Measurements from ENCODE around the gene CD53. TPM values are rescaled to one million over a fixed set of nuclear protein-coding genes. Genes with fewer than 3 reads are reported as not detected.

Gene CD53
- total and polyA plus RNA-seq, 9 of the 15 experiments (the other 6 are each of a cell fraction or from before 2014, with no cell fraction given) = 63.5 to 220 (median 131) TPM

DNA sequence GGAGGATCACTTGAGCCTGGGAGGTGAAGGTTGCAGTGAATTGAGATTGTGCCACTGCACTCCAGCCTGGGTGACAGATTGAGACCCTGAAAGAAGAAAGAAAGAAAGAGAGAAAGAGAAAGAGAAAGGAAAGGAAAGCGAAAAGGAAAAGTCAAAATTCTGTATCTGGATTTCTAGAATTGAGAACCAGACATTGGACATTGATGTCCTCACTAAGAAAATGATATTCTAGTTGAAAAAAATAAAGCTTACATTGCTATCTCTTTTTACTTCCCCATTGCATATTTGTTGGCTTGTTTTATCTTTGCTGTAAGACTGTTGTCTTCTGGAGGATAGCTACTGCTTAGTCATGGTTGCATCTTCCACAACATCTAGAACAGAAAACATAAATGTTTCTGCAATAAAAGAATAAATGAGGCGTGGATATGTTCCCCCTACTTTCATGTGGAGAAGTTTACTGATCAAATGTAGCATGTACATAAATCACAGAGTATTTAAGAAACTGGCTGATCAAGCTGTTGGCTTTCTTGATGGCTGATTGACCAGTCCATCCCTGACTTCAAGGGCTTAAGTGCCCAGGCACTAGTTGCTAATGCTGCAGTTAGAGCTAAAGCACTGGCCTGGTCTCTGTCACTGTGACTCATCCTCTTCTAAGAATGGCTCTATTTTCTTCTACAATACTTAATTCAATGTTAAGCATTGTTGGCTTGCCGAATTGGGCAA, 17.7 kb downstream of the CD53 start (continued):
- TF ChIP-seq RBM22 (IDR thresholded peaks at IDR 0.05; ENCODE audit: low read depth, low read length, poor library complexity, severe bottlenecking) (no peak), TRIM28 (IDR thresholded peaks at IDR 0.05) (no peak), CXXC5 (CRISPR knock-in tag; IDR thresholded peaks at IDR 0.05) (no peak), CBX8 (IDR thresholded peaks at IDR 0.05; ENCODE audit: borderline replicate concordance, extremely low read depth, low read depth, low read length, poor library complexity, severe bottlenecking) (no peak), ZEB2 (IDR thresholded peaks at IDR 0.05) (peak; percentile 15; the same call in 1 of the 2 replicates), NELFE (IDR thresholded peaks at IDR 0.05; ENCODE audit: insufficient read depth, insufficient read length) (no peak), RBM15 (IDR thresholded peaks at IDR 0.05; ENCODE audit: insufficient read depth, low read length) (no peak), CBX3 (IDR thresholded peaks at IDR 0.05; ENCODE audit: borderline replicate concordance in 1 of 2, low read length in 2 of 2) (peak in 1 of 2 experiments; percentile 12; a peak in 1 of 3 replicates), PTRF (tag; IDR thresholded peaks at IDR 0.05) (no peak), TAF15 (IDR thresholded peaks at IDR 0.05; ENCODE audit: low read depth, low read length) (no peak), ERF (CRISPR knock-in tag; IDR thresholded peaks at IDR 0.05) (no peak), KDM4B (IDR thresholded peaks at IDR 0.05; ENCODE audit: borderline replicate concordance in 2 of 2, low read depth in 1 of 2) (no peak), RHOXF2B (CRISPR knock-in tag; conservative IDR thresholded peaks at IDR 0.05) (no peak), BCL6 (CRISPR knock-in tag; IDR thresholded peaks at IDR 0.05) (no peak)
- TF ChIP-seq, protein P1, sequence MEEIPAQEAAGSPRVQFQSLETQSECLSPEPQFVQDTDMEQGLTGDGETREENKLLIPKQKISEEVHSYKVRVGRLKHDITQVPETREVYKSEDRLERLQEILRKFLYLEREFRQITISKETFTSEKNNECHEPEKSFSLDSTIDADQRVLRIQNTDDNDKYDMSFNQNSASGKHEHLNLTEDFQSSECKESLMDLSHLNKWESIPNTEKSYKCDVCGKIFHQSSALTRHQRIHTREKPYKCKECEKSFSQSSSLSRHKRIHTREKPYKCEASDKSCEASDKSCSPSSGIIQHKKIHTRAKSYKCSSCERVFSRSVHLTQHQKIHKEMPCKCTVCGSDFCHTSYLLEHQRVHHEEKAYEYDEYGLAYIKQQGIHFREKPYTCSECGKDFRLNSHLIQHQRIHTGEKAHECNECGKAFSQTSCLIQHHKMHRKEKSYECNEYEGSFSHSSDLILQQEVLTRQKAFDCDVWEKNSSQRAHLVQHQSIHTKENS (CRISPR knock-in tag; IDR thresholded peaks at IDR 0.05) = no peak; the same call in 1 of the 2 replicates
- TF ChIP-seq, protein P2, sequence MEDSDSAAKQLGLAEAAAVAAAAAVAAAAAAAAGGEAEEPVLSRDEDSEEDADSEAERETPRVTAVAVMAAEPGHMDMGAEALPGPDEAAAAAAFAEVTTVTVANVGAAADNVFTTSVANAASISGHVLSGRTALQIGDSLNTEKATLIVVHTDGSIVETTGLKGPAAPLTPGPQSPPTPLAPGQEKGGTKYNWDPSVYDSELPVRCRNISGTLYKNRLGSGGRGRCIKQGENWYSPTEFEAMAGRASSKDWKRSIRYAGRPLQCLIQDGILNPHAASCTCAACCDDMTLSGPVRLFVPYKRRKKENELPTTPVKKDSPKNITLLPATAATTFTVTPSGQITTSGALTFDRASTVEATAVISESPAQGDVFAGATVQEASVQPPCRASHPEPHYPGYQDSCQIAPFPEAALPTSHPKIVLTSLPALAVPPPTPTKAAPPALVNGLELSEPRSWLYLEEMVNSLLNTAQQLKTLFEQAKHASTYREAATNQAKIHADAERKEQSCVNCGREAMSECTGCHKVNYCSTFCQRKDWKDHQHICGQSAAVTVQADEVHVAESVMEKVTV (CRISPR knock-in tag; IDR thresholded peaks at IDR 0.05) = no peak
- TF ChIP-seq, protein P3, sequence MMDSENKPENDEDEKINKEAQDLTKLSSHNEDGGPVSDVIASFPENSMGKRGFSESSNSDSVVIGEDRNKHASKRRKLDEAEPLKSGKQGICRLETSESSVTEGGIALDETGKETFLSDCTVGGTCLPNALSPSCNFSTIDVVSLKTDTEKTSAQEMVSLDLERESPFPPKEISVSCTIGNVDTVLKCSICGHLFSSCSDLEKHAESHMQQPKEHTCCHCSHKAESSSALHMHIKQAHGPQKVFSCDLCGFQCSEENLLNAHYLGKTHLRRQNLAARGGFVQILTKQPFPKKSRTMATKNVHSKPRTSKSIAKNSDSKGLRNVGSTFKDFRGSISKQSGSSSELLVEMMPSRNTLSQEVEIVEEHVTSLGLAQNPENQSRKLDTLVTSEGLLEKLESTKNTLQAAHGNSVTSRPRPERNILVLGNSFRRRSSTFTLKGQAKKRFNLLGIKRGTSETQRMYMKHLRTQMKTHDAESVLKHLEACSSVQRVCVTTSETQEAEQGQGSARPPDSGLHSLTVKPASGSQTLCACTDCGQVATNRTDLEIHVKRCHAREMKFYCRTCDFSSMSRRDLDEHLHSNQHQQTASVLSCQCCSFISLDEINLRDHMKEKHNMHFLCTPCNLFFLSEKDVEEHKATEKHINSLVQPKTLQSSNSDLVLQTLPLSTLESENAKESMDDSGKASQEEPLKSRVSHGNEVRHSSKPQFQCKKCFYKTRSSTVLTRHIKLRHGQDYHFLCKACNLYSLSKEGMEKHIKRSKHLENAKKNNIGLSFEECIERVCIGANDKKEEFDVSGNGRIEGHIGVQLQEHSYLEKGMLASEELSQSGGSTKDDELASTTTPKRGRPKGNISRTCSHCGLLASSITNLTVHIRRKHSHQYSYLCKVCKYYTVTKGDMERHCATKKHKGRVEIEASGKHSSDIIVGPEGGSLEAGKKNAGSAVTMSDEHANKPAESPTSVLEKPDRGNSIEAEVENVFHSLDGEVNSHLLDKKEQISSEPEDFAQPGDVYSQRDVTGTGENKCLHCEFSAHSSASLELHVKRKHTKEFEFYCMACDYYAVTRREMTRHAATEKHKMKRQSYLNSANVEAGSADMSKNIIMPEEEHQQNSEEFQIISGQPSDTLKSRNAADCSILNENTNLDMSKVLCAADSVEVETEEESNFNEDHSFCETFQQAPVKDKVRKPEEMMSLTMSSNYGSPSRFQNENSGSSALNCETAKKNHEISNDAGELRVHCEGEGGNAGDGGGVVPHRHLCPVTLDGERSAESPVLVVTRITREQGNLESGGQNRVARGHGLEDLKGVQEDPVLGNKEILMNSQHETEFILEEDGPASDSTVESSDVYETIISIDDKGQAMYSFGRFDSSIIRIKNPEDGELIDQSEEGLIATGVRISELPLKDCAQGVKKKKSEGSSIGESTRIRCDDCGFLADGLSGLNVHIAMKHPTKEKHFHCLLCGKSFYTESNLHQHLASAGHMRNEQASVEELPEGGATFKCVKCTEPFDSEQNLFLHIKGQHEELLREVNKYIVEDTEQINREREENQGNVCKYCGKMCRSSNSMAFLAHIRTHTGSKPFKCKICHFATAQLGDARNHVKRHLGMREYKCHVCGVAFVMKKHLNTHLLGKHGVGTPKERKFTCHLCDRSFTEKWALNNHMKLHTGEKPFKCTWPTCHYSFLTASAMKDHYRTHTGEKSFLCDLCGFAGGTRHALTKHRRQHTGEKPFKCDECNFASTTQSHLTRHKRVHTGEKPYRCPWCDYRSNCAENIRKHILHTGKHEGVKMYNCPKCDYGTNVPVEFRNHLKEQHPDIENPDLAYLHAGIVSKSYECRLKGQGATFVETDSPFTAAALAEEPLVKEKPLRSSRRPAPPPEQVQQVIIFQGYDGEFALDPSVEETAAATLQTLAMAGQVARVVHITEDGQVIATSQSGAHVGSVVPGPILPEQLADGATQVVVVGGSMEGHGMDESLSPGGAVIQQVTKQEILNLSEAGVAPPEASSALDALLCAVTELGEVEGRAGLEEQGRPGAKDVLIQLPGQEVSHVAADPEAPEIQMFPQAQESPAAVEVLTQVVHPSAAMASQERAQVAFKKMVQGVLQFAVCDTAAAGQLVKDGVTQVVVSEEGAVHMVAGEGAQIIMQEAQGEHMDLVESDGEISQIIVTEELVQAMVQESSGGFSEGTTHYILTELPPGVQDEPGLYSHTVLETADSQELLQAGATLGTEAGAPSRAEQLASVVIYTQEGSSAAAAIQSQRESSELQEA (IDR thresholded peaks at IDR 0.05; ENCODE audit: low read depth) = no peak

Data from K562 (cell line).